GM13976 (cell line): ENCODE results near the gene OLIG3.

Source experiments
- DNase-seq: peaks from one replicate; pipeline ENCODE4 v3.0.0; 2012; ENCODE audit warnings: low spot score
- CTCF ChIP-seq: IDR thresholded peaks from 2 replicates; pipeline ENCODE4 v1.5.1; 2012; ENCODE audit warnings: borderline replicate concordance, mild to moderate bottlenecking; ENCODE audit not compliant: insufficient read depth; ENCODE audit errors: extremely low read depth, missing control alignments, control extremely low read depth
- in situ Hi-C: fragments of 300-500 bp; cut with MboI; formaldehyde crosslinking; loops from one replicate; pipeline ENCODE4 v1.12.0; 2022; ENCODE audit warnings: low sequenced_read_pairs, mixed read lengths, inconsistent platforms; ENCODE audit not compliant: unreplicated experiment

OLIG3 gene

GRCh38 chr6:137452333-137452894 lies 41.8 kb downstream of the OLIG3 start:
- DNase-seq, result no peak
- TF ChIP-seq CTCF, result no peak
- in situ Hi-C loops, result no loop called here

GRCh38 chr6:137443901-137444300 lies 50.3 kb downstream of the OLIG3 start:
- in situ Hi-C loops, result no loop called here
- no peak for TF ChIP-seq CTCF
- DNase-seq, result no peak
